Renal cortical epithelial cell (primary cell): Measurements from ENCODE around the gene BTAF1. TPM values are rescaled to one million over a fixed set of nuclear protein-coding genes. Genes with fewer than 3 reads are reported as not detected.

Experiments
- DNase-seq: peaks from one replicate; pipeline ENCODE4 v3.0.0-alpha.2; 2011; ENCODE audit warnings: low read depth
- total RNA-seq: library from RNA; depleted of rRNA; stranded (reverse); fragments of >200 nt; gene quantifications from 2 replicates; pipeline ENCODE4 v1.2.3, GENCODE V29; 2014

BTAF1 gene
- total RNA-seq, 1 donor from 2014 or later, result 45.7 TPM

DNA sequence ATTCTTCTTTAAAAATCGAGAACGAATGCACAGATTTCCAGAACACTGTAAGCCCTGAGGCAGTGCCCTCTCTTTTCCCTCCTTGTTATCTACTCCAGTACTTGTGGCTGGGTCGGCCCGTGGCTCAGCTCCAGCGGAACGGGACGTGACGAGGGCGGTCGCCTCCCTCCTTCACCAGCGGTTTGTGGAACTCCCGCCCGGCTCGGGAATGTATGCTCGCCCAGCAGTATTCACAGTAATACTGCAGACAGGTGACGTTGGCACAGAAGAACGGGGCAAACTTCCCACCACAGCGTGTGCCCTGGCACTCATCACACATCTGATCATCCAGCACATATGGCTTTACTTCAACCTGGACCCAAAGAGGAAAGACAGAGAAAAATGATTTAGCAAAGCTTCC, 128.5 kb downstream of the BTAF1 start:
- no peak for DNase-seq

DNA sequence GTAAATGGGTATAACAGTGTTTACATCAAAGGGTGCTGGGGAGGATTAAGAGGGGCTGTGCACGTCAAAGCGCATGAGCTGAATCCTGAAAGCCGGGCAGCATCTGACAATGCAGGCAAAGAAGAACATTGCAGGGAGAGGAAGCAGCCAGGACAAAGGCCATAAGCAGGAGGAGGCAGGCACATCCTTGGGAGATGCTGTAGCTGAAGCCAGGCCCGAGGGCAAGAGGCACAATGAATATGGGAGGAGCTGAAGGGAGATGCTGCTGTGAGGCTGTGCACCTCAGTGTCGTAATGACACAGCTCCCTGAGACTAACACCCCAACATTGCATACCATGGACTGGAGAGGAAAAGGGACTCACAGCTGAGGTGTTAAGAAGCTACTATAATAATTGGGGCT, 129.2 kb downstream of the BTAF1 start:
- DNase-seq, result no peak

DNA sequence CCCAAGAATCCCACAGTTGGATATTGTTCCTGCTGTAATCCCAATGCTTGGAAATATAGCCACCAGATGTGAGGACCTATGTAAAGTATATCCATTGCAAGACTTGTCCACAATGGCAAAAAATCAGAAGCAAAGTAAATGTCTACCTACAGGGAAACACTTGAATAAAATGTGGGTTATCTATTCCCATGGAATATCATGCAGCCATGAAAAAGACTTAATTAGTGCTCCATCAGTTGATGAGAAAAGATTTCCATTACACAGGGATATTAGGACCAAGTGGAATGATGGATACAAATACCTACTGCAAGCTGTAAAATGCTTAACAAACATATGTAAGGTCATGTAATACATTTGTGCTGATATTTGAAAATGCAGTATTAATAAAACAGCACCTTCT, 131.2 kb downstream of the BTAF1 start:
- no peak for DNase-seq

DNA sequence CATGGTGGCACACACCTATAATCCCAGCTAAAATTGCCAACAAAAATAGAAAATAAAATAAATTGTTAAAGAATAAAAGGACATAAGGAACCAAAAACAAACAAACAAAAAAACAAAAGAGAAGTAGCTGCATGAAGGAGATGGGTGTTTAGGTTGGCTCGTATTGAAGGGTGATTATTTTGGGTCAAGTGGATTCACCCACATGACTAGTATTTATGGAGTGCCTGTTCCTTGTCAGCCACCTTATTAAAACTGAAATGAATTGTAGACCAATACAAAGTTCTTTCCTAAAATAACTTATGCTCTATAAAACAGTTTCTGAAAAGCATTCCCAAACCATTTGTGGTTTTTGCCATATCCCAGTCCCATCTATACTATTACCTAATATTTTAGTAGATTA, 138.7 kb downstream of the BTAF1 start:
- no peak for DNase-seq

DNA sequence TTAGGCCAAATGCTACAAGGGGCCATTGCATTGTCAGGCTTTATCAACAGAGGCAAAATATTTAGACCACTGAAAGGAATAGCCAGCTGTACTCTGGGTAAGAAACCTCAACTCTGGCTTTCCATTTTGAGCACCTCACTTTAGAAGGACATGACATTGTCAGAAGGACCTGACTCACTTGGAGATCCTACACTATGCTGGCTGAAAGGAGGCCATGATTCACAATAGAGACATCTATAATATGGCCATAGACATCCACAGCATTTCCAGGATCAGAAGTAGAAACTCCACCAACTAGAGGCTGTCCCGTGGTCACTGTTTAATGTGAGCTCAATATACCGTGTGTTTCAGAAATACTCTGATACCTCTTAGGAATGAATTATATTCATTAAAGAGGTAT, 140.9 kb downstream of the BTAF1 start:
- DNase-seq, result no peak

DNA sequence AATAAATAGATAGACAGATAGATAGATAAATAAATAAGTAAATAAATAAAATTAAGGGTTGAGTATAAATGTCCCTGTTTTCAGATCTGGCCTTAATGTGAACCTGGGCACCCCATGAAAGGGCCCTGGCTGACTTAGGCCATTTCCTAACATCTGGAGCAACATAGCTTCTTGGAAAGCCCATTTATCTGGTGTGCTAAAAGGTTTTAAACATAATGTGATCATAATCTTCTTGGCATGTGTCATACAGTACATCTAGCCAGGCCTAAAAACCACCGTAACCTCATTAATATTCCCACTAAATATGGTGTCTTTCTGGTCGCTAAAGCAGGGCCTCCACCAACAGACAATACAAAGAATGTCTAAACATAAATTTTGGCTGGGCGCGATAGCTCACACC, 142.8 kb downstream of the BTAF1 start:
- no peak for DNase-seq

DNA sequence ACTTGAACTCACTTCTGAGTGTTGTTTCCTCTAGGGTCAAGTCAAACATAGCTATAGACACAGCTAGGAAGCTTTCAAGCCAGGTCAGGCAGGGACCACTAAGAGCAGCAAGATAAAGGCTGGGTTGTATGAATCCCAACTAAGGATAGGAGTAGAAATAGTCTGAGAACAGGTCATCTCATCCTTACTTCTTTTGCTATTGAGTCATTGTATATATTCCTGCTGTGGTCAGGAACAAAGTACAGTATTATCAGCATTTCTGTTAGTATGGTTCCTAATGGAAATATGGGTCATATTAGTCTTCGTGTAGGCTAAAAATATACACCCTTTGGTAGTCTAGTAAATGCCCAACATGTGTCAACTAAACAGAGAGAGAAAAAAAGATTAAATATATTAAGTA, 145.3 kb downstream of the BTAF1 start:
- DNase-seq, result no peak

DNA sequence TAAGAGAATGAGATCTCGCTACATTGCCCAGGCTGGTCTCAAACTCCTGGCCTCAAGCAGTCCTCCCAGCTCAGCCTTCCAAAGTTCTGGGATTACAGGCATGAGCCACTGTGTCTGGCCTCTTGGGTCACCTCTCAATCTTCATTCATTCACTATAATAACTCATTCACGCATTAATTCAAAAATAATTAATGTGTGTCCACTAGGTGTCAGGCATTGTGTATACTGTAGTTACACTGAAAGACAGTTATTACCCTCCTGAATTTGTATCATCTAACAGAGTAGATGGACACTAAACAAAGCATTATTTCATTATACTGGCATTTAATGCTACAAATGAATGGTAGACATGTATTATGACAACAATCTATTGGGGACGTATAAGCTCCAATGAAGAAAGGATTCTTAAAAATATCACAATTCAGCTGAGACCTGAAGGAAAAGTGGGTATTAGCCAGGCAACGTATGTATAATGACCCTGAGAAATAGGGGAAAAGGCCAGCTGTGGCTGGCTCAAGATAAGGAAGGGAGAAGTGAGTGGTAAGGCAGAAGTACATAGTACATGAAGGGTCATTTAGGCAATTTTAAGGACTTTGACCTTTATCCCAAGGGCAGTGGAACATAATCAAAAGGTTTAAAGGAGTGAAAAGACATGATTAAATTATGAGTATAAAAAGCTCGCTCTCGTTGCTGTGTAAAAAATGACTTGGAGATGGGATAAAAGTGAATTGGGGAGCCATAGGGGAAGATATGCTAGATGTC, 150.7 kb downstream of the BTAF1 start:
- peak; percentile 14 for DNase-seq

DNA sequence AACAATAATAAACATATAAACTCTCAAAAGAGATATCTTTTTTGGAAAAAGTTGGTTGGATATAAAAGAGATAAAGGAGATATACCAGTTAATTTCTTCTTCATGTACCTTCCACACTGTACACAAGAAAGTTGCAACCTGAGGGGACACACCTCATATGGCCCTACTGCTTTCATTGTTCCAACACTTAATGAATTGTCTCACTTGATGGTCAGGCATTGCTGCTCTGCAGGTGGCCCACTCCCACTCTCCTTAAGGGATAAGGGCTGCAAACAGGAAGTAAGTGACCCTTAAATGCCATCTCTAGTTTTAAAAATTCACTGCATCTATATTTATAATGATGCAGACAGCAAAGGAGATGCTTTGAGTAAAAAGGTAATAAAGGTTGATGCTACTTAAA, 152.3 kb downstream of the BTAF1 start:
- DNase-seq, result no peak

DNA sequence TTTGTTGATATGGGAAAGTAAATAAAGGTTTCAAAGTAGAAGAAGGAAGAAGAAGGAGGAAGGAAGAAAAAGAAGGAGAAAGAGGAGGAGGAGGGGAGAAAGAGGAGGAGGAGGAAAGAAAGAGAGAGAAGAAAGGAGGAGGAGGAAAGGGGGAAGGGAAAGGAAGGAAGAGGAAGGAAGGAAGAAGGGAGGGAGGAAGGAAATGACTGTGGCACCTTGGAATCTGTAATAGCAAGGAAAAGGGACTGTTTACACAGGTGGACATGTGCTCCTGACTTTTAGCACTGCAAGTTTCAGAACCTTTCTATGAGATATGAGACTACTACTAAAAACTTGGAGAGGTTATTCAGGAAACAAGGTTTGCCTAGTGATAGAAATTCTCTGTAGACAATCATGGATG, 153.2 kb downstream of the BTAF1 start:
- DNase-seq, result no peak

DNA sequence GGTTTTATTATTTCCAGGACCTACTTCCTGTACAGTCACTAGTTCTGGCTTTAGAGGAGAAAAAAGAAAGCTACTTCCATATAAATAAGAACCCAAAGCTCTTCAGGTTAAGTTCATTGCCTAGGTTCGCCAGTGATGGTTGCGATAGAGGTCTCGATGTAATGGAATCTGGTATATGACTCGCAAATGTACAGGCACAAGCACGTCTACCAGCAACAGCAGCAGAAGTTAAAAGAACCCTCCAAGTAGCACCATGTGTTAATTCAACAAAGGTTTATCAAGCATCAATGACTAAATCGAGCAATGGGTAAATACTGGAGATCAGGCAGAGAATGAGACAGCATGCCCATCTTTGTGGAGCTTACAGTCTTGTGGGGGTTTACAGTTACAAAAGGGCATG, 155.4 kb downstream of the BTAF1 start:
- no peak for DNase-seq

Other genes starting within 250 kb of the BTAF1 start
- 57.5 and 70.9 TPM in 2 replicates for gene TNKS2, start 125.3 kb upstream of the BTAF1 start, total RNA-seq
- gene FGFBP3, start 14.3 kb upstream of the BTAF1 start, total RNA-seq, result 0.15 and 0.17 TPM in 2 replicates